ENCODE data around the gene RAB11A. TPM values are rescaled to one million over a fixed set of nuclear protein-coding genes. Genes with fewer than 3 reads are reported as not detected.
"Not testable (repeated sequence)": the region's sequence is repeated elsewhere in the genome, so short reads cannot be mapped to it uniquely, and the experiment has no call there.

The RAB11A gene
- total and polyA plus RNA-seq, 2 of the 13 experiments (the other 11 are each of a cell fraction or from before 2014, with no cell fraction given): 161 to 162 TPM

GRCh38 chr15:65872596-65872995, 3.3 kb downstream of the RAB11A start:
- BruUV-seq (replicated peaks); H3K4me3 ChIP-seq (replicated peaks in 1 of 3; ENCODE audit: insufficient read depth in 1 of 3, low read depth in 2 of 3, low read length in 3 of 3); H2AFZ ChIP-seq (ENCODE audit: low read length); DNase-seq (ENCODE audit: low spot score); H3K27ac ChIP-seq (ENCODE audit: extremely low read length, insufficient read depth, low read length); FAIRE-seq; POLR2A ChIA-PET; H3K9me3 ChIP-seq (ENCODE audit: low read length); intact Hi-C loops (cut with micrococcal nuclease; ENCODE audit: unreplicated experiment); H3K4me2 ChIP-seq (ENCODE audit: low read depth, low read length); H3K27me3 ChIP-seq (ENCODE audit: control insufficient read depth in 1 of 2, insufficient read depth in 2 of 2, low read length in 2 of 2); ATAC-seq; H3K9ac ChIP-seq (ENCODE audit: insufficient read depth, low read depth, low read length); CTCF ChIA-PET (ENCODE audit: low intra/inter-chr PET ratio, low total read pairs): not testable (repeated sequence)
- Histone ChIP-seq H3K79me2 (ENCODE audit: insufficient read depth, low read length) (peaks cover 79% of the 10 kb centered on the region), H3K4me1 (ENCODE audit: insufficient read depth, low read length) (peaks cover 34% of the 10 kb centered on the region), H3K36me3 (replicated peaks in 1 of 2; ENCODE audit: control insufficient read depth in 1 of 2, insufficient read depth in 2 of 2, low read length in 2 of 2) (peaks cover 2 to 27% of the 10 kb centered on the region in 2 experiments; a peak in 4 of 5 replicates), H4K20me1 (ENCODE audit: insufficient read depth, low read length) (peaks cover 29% of the 10 kb centered on the region)
- in situ Hi-C loops (cut with HindIII; ENCODE audit: extremely low pct_ligation_motif_present, low pct_unique_long_range_greater_than_20kb): loop anchor here (25.0 kb wide), 1 partner anchor 235 kb away; no protein-coding TSS in a partner anchor
- WGBS (ENCODE audit: low lambda C conversion rate): 97% methylated on average over 5 of the region's 5 CpGs

DNA sequence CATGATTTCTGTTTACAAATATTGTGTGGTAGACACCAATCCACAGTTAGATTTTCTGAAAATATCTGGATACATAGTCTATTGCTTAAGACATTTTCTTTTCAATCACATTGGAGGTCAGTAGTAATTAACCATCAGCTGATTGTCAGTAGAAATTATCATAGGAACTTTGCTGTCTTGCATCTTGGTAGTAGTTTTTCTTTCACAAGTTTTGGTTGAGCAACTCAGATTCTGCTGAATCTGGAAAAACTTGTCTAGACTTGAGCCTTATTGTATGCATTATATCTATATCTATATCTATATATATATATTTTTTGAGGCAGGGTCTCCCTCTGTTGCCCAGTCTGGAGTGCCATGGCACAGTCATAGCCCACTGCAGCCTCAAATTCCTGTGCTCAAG, 4.0 kb downstream of the RAB11A start:
- POLR2A ChIA-PET: no interaction called here
- in situ Hi-C loops (cut with HindIII; ENCODE audit: extremely low pct_ligation_motif_present, low pct_unique_long_range_greater_than_20kb): loop anchor here (25.0 kb wide), 1 partner anchor 236 kb away; no protein-coding TSS in a partner anchor

More for the DNA sequence above, 4.0 kb downstream of the RAB11A start:
- H3K4me1 ChIP-seq (ENCODE audit: insufficient read depth, low read length): peaks cover 27% of the 10 kb centered on the region
- H3K79me2 ChIP-seq (ENCODE audit: insufficient read depth, low read length): peaks cover 79% of the 10 kb centered on the region
- no peak overlapping the region for H3K4me2 ChIP-seq (ENCODE audit: low read depth, low read length)
- H3K27ac ChIP-seq (ENCODE audit: extremely low read length, insufficient read depth, low read length): no peak overlapping the region
- no peak overlapping the region for H2AFZ ChIP-seq (ENCODE audit: low read length)
- no peak for FAIRE-seq
- CTCF ChIA-PET (ENCODE audit: low intra/inter-chr PET ratio, low total read pairs): no interaction called here
- no peak overlapping the region for H3K4me3 ChIP-seq (replicated peaks in 1 of 3; ENCODE audit: insufficient read depth in 1 of 3, low read depth in 2 of 3, low read length in 3 of 3)
- no TSS peak for BruUV-seq (replicated peaks)
- H3K36me3 ChIP-seq (replicated peaks in 1 of 2; ENCODE audit: control insufficient read depth in 1 of 2, insufficient read depth in 2 of 2, low read length in 2 of 2): peaks cover 4 to 33% of the 10 kb centered on the region in 2 experiments; a peak in 4 of 5 replicates
- no peak for TF ChIP-seq CBX5 (CRISPR knock-in tag; IDR thresholded peaks at IDR 0.05; ENCODE audit: borderline replicate concordance)
- no peak for TF ChIP-seq CREBL2 (CRISPR knock-in tag; IDR thresholded peaks at IDR 0.05; ENCODE audit: borderline replicate concordance)
- no peak for TF ChIP-seq ZNF746 (CRISPR knock-in tag; IDR thresholded peaks at IDR 0.05)
- TF ChIP-seq FOSL2 (CRISPR knock-in tag; IDR thresholded peaks at IDR 0.05): no peak
- no peak for TF ChIP-seq ZNF205 (CRISPR knock-in tag; IDR thresholded peaks at IDR 0.05)
- TF ChIP-seq, protein P1, sequence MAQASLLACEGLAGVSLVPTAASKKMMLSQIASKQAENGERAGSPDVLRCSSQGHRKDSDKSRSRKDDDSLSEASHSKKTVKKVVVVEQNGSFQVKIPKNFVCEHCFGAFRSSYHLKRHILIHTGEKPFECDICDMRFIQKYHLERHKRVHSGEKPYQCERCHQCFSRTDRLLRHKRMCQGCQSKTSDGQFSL (CRISPR knock-in tag; IDR thresholded peaks at IDR 0.05): no peak
- no peak for TF ChIP-seq MTF1 (CRISPR knock-in tag; IDR thresholded peaks at IDR 0.05)
- H4K20me1 ChIP-seq (ENCODE audit: insufficient read depth, low read length): peaks cover 29% of the 10 kb centered on the region
- no peak overlapping the region for H3K9ac ChIP-seq (ENCODE audit: insufficient read depth, low read depth, low read length)
- H3K9me3 ChIP-seq (ENCODE audit: low read length): no peaks in the 10 kb centered on the region
- intact Hi-C loops (cut with micrococcal nuclease; ENCODE audit: unreplicated experiment): no loop called here
- no peaks in the 10 kb centered on the region; a peak in 1 of 5 replicates for H3K27me3 ChIP-seq (ENCODE audit: control insufficient read depth in 1 of 2, insufficient read depth in 2 of 2, low read length in 2 of 2)
- ATAC-seq: no peak
- DNase-seq (ENCODE audit: low spot score): no peak

All from HepG2 (cell line).